CD4-positive, alpha-beta T cell (primary cell): ENCODE results near the gene TNS3. TPM values are rescaled to one million over a fixed set of nuclear protein-coding genes. Genes with fewer than 3 reads are reported as not detected.

Experiments
- ATAC-seq: fragments of 200-7000 bp; cut with Tn5 transposase; one replicate; pipeline ENCODE4 v1.10.0; 2022; ENCODE audit warnings: mild to moderate bottlenecking; ENCODE audit not compliant: poor library complexity
- CTCF ChIA-PET: fragments of 350-600 bp; sonication (Branson Sonifier 250); formaldehyde crosslinking; loops from one replicate; lab custom pipeline; 2021; ENCODE audit warnings: antibody characterized with exemption, inconsistent platforms; lab: Charles Lee
- POLR2A ChIA-PET: fragments of 350-600 bp; sonication (Branson Sonifier 250); formaldehyde crosslinking; loops from one replicate; lab custom pipeline; 2021; ENCODE audit warnings: antibody characterized with exemption, inconsistent platforms; lab: Charles Lee
- DNase-seq, 14 experiments: peaks; one replicate each; pipeline ENCODE4 v3.0.0-alpha.2; 2013 to 2020; ENCODE audit warnings: mixed read lengths in 2 of 14
- H3K27ac ChIP-seq, 2 donors: one replicate each; pipeline versions ENCODE4 v1.5.1 to v1.7.0; 2013; ENCODE audit warnings: low read length in 2 of 2, low read depth in 1 of 2, mild to moderate bottlenecking in 1 of 2
- H3K27me3 ChIP-seq, 2 experiments: 1 replicate in 1 of 2; 2 replicates in 1 of 2; pipeline versions ENCODE4 v1.6.1 to v1.7.0; 2013; ENCODE audit warnings: low read length in 2 of 2, control low read depth in 1 of 2, mild to moderate bottlenecking in 1 of 2, moderate library complexity in 1 of 2; ENCODE audit not compliant: insufficient read depth in 2 of 2, control insufficient read depth in 1 of 2
- H3K36me3 ChIP-seq: one replicate; pipeline ENCODE4 v1.6.1; 2013; ENCODE audit warnings: low read length, control low read depth; ENCODE audit not compliant: insufficient read depth
- H3K4me1 ChIP-seq: one replicate; pipeline ENCODE4 v1.6.1; 2013; ENCODE audit warnings: low read length, control low read depth; ENCODE audit not compliant: insufficient read depth
- H3K4me3 ChIP-seq: one replicate; pipeline ENCODE4 v1.5.1; 2013; ENCODE audit warnings: mild to moderate bottlenecking, low read length, moderate library complexity
- H3K9me3 ChIP-seq, 2 experiments: 1 replicate in 1 of 2; 2 replicates in 1 of 2; pipeline versions ENCODE4 v1.6.1 to v1.7.0; 2013; ENCODE audit warnings: low read length in 2 of 2, mild to moderate bottlenecking in 2 of 2, control low read depth in 1 of 2, moderate library complexity in 1 of 2; ENCODE audit not compliant: control insufficient read depth in 1 of 2, insufficient read depth in 1 of 2
- H3K27ac Mint-ChIP-seq: one replicate; pipeline ENCODE4 v1.8.0; 2020; ENCODE audit warnings: mixed read lengths
- H3K27me3 Mint-ChIP-seq: one replicate; pipeline ENCODE4 v1.8.0; 2021; ENCODE audit warnings: mixed read lengths
- H3K36me3 Mint-ChIP-seq: one replicate; pipeline ENCODE4 v1.8.0; 2021; ENCODE audit warnings: low read depth, mixed read lengths
- H3K4me1 Mint-ChIP-seq: one replicate; pipeline ENCODE4 v1.8.0; 2021; ENCODE audit warnings: low read depth, mixed read lengths
- H3K4me3 Mint-ChIP-seq: one replicate; pipeline ENCODE4 v1.8.0; 2020; ENCODE audit warnings: mild to moderate bottlenecking, mixed read lengths
- H3K9me3 Mint-ChIP-seq: one replicate; pipeline ENCODE4 v1.8.0; 2020; ENCODE audit warnings: mixed read lengths
- CTCF ChIP-seq: fragments of 200-600 bp; IDR thresholded peaks from one replicate; pipeline ENCODE4 v1.8.0; 2022; ENCODE audit warnings: antibody characterized with exemption, mild to moderate bottlenecking
- intact Hi-C, 2 experiments: fragments of 100-400 bp; cut with DNase I in 1 of 2; cut with micrococcal nuclease in 1 of 2; formaldehyde crosslinking; loops; one replicate each; pipeline versions ENCODE4 v1.15.1 to v1.9.0; 2023 to 2025; cut with DNase I, micrococcal nuclease
- total RNA-seq, 174 experiments: library from RNA in 2 of 174; stranded (reverse) in 2 of 174; gene quantifications; one replicate each; pipeline ENCODE4 v1.2.3 and lab custom pipeline; 2021 to 2026

Gene TNS3
- total RNA-seq, 2 experiments from 2014 or later = 0.16 to 0.47 TPM

- H3K9me3 Mint-ChIP-seq = no peaks in the 10 kb centered on the region
- ATAC-seq (no peak), DNase-seq (no peak)
Measured at GRCh38 chr7:47565640-47566250, 16.2 kb downstream of the TNS3 start.

GRCh38 chr7:47563521-47563920, 18.4 kb downstream of the TNS3 start:
- Mint-ChIP-seq H3K36me3 (no peaks in the 10 kb centered on the region), H3K4me1 (no peaks in the 10 kb centered on the region), H3K27ac (no peak overlapping the region), H3K9me3 (no peaks in the 10 kb centered on the region), H3K27me3 (peaks cover 4% of the 10 kb centered on the region), H3K4me3 (no peak overlapping the region)
- ChIA-PET POLR2A (no interaction called here), CTCF (no interaction called here)
- DNase-seq (no peak), ATAC-seq (no peak)
- TF ChIP-seq CTCF = no peak
- intact Hi-C loops = no loop called here
- Histone ChIP-seq H3K36me3 (no peaks in the 10 kb centered on the region), H3K4me3 (no peak overlapping the region), H3K27me3 (no peaks in the 10 kb centered on the region), H3K4me1 (no peaks in the 10 kb centered on the region), H3K27ac (no peak overlapping the region), H3K9me3 (peaks cover 0 to 25% of the 10 kb centered on the region in 2 experiments)

More at GRCh38 chr7:47565640-47566250, 16.2 kb downstream of the TNS3 start:
- Histone ChIP-seq H3K36me3 (no peaks in the 10 kb centered on the region), H3K4me1 (no peaks in the 10 kb centered on the region), H3K9me3 (peaks cover 0 to 11% of the 10 kb centered on the region in 2 experiments), H3K27ac (no peak overlapping the region), H3K27me3 (no peaks in the 10 kb centered on the region), H3K4me3 (no peak overlapping the region)
- ChIA-PET POLR2A (interaction anchor here (1.2 kb wide), 1 partner anchor 20 kb away, joined by 3 read pairs; no protein-coding TSS in a partner anchor), CTCF (no interaction called here)
- Mint-ChIP-seq H3K4me1 (no peaks in the 10 kb centered on the region), H3K4me3 (no peak overlapping the region), H3K27me3 (peaks cover 9% of the 10 kb centered on the region), H3K27ac (no peak overlapping the region), H3K36me3 (no peaks in the 10 kb centered on the region)
- TF ChIP-seq CTCF = no peak
- intact Hi-C loops = no loop called here

GRCh38 chr7:47561715-47562446, 20.0 kb downstream of the TNS3 start:
- ATAC-seq (no peak), DNase-seq (no peak)
- intact Hi-C loops = no loop called here
- Mint-ChIP-seq H3K36me3 (no peaks in the 10 kb centered on the region), H3K27me3 (peaks cover 4% of the 10 kb centered on the region), H3K9me3 (no peaks in the 10 kb centered on the region), H3K4me3 (no peak overlapping the region), H3K27ac (no peak overlapping the region), H3K4me1 (no peaks in the 10 kb centered on the region)
- Histone ChIP-seq H3K27ac (no peak overlapping the region), H3K4me3 (no peak overlapping the region), H3K36me3 (no peaks in the 10 kb centered on the region), H3K27me3 (no peaks in the 10 kb centered on the region), H3K9me3 (peaks cover 0 to 29% of the 10 kb centered on the region in 2 experiments), H3K4me1 (no peaks in the 10 kb centered on the region)
- POLR2A ChIA-PET = no interaction called here
- CTCF ChIA-PET = no interaction called here
- TF ChIP-seq CTCF = no peak
